GM23338 (cell line): Measurements from ENCODE around the gene CECR2.

Source experiments
- CTCF ChIP-seq, 2 experiments: fragments of 200-600 bp in 1 of 2; sonication (generic) in 1 of 2; conservative IDR thresholded peaks; 2 replicates each; pipeline versions ENCODE4 v1.5.1 to v1.6.1; 2016 to 2017; ENCODE audit warnings: antibody characterized with exemption in 2 of 2, low read depth in 2 of 2, mild to moderate bottlenecking in 2 of 2, moderate library complexity in 1 of 2
- EZH2 ChIP-seq: fragments of 200-600 bp; sonication (generic); IDR thresholded peaks from one replicate; pipeline ENCODE4 v1.8.0; 2017; ENCODE audit warnings: antibody characterized with exemption, mild to moderate bottlenecking, low read depth; ENCODE audit not compliant: unreplicated experiment
- EZH2phosphoT487 ChIP-seq: fragments of 200-600 bp; sonication (generic); IDR thresholded peaks from one replicate; pipeline ENCODE4 v1.8.1; 2018; ENCODE audit warnings: antibody characterized with exemption; ENCODE audit not compliant: unreplicated experiment
- JUNB ChIP-seq: IDR thresholded peaks from one replicate; pipeline ENCODE4 v1.6.1; 2016; ENCODE audit warnings: antibody characterized with exemption; ENCODE audit not compliant: unreplicated experiment
- POLR2AphosphoS5 ChIP-seq: IDR thresholded peaks from 2 replicates; pipeline ENCODE4 v1.6.1; 2016; ENCODE audit warnings: antibody characterized with exemption, low read depth

DNA sequence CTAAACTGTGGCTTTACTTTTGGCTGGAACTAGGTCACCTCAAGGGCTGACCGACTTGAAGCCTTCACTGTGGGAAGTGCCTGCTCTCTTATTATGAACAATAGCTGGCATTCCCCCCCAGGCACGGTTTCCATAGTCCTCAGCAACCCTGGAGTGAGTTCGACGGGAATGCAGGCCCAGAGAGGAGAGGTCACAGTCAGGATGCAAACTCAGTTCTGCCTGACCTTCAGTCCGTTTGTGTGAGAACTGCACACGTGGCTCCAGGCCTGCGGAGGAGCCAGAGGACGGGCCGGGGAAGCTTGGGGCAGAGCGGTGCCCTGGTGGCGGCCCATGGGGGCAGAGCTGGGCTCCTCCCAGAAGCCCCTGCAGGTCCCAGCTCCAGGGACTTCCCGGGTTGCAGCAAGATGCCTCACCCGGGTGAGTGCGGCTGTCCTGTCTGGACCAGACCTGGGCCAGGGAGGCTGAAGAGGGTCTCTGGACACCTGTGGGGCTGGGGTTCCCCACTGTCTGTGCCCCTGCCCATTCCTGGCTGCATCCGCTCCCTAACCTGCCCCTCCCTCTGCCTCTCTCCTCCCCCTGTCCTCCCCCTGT lies 211.3 kb downstream of the CECR2 start:
- TF ChIP-seq POLR2AphosphoS5 (no peak), CTCF (conservative IDR thresholded peaks at IDR 0.05; ENCODE audit: low read depth in 2 of 2) (peak; percentile 13 to 30; a peak in 1 of 4 replicates), EZH2phosphoT487 (no peak), JUNB (no peak), EZH2 (no peak)
